ENCODE results near the gene SPOCK1. TPM values are rescaled to one million over a fixed set of nuclear protein-coding genes. Genes with fewer than 3 reads are reported as not detected.

The SPOCK1 gene
- total RNA-seq, 2 donors from 2014 or later = 2.1 to 8.5 TPM

- Histone ChIP-seq H3K4me1 (no peaks in the 10 kb centered on the region), H3K9me3 (no peaks in the 10 kb centered on the region), H3K9ac (ENCODE audit: low read depth in 2 of 2, low read length in 2 of 2) (no peak overlapping the region), H3K36me3 (no peaks in the 10 kb centered on the region), H3K27ac (no peak overlapping the region), H3K4me3 (no peak overlapping the region), H3K27me3 (no peaks in the 10 kb centered on the region)
- intact Hi-C loops (cut with DNase I) = loop anchor here (10.0 kb wide), 1 partner anchor 1116 kb away; no protein-coding TSS in a partner anchor
- DNase-seq = no peak
- TF ChIP-seq CTCF (IDR thresholded peaks at IDR 0.05) = no peak
Measured at GRCh38 chr5:137488516-137488915, 10.6 kb downstream of the SPOCK1 start.

- Histone ChIP-seq H3K27ac (no peak overlapping the region), H3K9ac (ENCODE audit: low read depth in 2 of 2, low read length in 2 of 2) (no peak overlapping the region), H3K4me1 (no peaks in the 10 kb centered on the region), H3K27me3 (no peaks in the 10 kb centered on the region), H3K4me3 (no peak overlapping the region), H3K36me3 (no peaks in the 10 kb centered on the region), H3K9me3 (no peaks in the 10 kb centered on the region)
- intact Hi-C loops (cut with DNase I) = loop anchor here (10.0 kb wide), 1 partner anchor 1117 kb away; no protein-coding TSS in a partner anchor
- no peak for DNase-seq
- no peak for TF ChIP-seq CTCF (IDR thresholded peaks at IDR 0.05)
Measured at GRCh38 chr5:137487600-137487999, 11.5 kb downstream of the SPOCK1 start.

GRCh38 chr5:137486707-137487106 lies 12.4 kb downstream of the SPOCK1 start:
- TF ChIP-seq CTCF (IDR thresholded peaks at IDR 0.05) = no peak
- H3K4me3 ChIP-seq = no peak overlapping the region
- no peak for DNase-seq
- intact Hi-C loops (cut with DNase I) = loop anchor here (10.0 kb wide), 1 partner anchor 1118 kb away; no protein-coding TSS in a partner anchor
- no peak overlapping the region for H3K9ac ChIP-seq (ENCODE audit: low read depth in 2 of 2, low read length in 2 of 2)
- no peaks in the 10 kb centered on the region for H3K4me1 ChIP-seq
- H3K9me3 ChIP-seq = no peaks in the 10 kb centered on the region
- no peaks in the 10 kb centered on the region for H3K27me3 ChIP-seq
- no peaks in the 10 kb centered on the region for H3K36me3 ChIP-seq
- H3K27ac ChIP-seq = no peak overlapping the region

- Histone ChIP-seq H3K4me1 (no peaks in the 10 kb centered on the region), H3K36me3 (no peaks in the 10 kb centered on the region), H3K9ac (ENCODE audit: low read depth in 2 of 2, low read length in 2 of 2) (no peak overlapping the region), H3K4me3 (no peak overlapping the region), H3K27ac (no peak overlapping the region), H3K9me3 (no peaks in the 10 kb centered on the region), H3K27me3 (no peaks in the 10 kb centered on the region)
- no peak for TF ChIP-seq CTCF (IDR thresholded peaks at IDR 0.05)
- intact Hi-C loops (cut with DNase I) = loop anchor here (10.0 kb wide), 1 partner anchor 1123 kb away; no protein-coding TSS in a partner anchor
- DNase-seq = no peak
Measured at GRCh38 chr5:137481596-137481995, 17.5 kb downstream of the SPOCK1 start.

- DNase-seq = no peak
- TF ChIP-seq CTCF (IDR thresholded peaks at IDR 0.05) = no peak
- no peaks in the 10 kb centered on the region for H3K4me1 ChIP-seq
- no peak overlapping the region for H3K9ac ChIP-seq (ENCODE audit: low read depth in 2 of 2, low read length in 2 of 2)
- intact Hi-C loops (cut with DNase I) = no loop called here
- no peaks in the 10 kb centered on the region for H3K36me3 ChIP-seq
- no peaks in the 10 kb centered on the region for H3K27me3 ChIP-seq
- no peak overlapping the region for H3K27ac ChIP-seq
- no peak overlapping the region for H3K4me3 ChIP-seq
- no peaks in the 10 kb centered on the region for H3K9me3 ChIP-seq
Measured at GRCh38 chr5:137478043-137478442, 21.1 kb downstream of the SPOCK1 start.

- intact Hi-C loops (cut with DNase I) = no loop called here
- no peak overlapping the region for H3K27ac ChIP-seq
- no peak overlapping the region for H3K9ac ChIP-seq (ENCODE audit: low read depth in 2 of 2, low read length in 2 of 2)
- H3K4me3 ChIP-seq = no peak overlapping the region
- no peak for TF ChIP-seq CTCF (IDR thresholded peaks at IDR 0.05)
- H3K27me3 ChIP-seq = no peaks in the 10 kb centered on the region
- no peaks in the 10 kb centered on the region for H3K4me1 ChIP-seq
- H3K36me3 ChIP-seq = no peaks in the 10 kb centered on the region
- H3K9me3 ChIP-seq = no peaks in the 10 kb centered on the region
- no peak for DNase-seq
Measured at GRCh38 chr5:137470921-137471220, 28.3 kb downstream of the SPOCK1 start.
